GM12878 (cell line): Measurements from ENCODE around the gene HEBP1. TPM values are rescaled to one million over a fixed set of nuclear protein-coding genes. Genes with fewer than 3 reads are reported as not detected.

Experiments
- ATAC-seq: fragments of 200-7000 bp; cut with Tn5 transposase; 3 replicates; pipeline ENCODE4 v1.9.1; 2020; ENCODE audit warnings: mild to moderate bottlenecking, moderate library complexity
- BruUV-seq: library from RNA; stranded (reverse); fragments of 400-500 nt; replicated peaks from 2 replicates; lab custom pipeline; 2021; lab: Mats Ljungman, UMichigan
- CTCF ChIA-PET: fragments of 300-600 bp; sonication (Branson Sonifier 250); formaldehyde crosslinking; extraction: SDS; loops from one replicate; lab custom pipeline; 2021; ENCODE audit warnings: inconsistent platforms; lab: Yijun Ruan, JAX
- POLR2A ChIA-PET: fragments of 350-600 bp; formaldehyde crosslinking; extraction: SDS; loops from one replicate; lab custom pipeline; 2021; ENCODE audit warnings: inconsistent platforms; lab: Charles Lee
- RAD21 ChIA-PET: fragments of 300-600 bp; sonication (Branson Sonifier 250); formaldehyde crosslinking; loops from one replicate; lab custom pipeline; 2023; ENCODE audit warnings: antibody characterized with exemption; ENCODE audit not compliant: unreplicated experiment; lab: Charles Lee
- SMC1A ChIA-PET: fragments of 300-600 bp; sonication (Branson Sonifier 250); formaldehyde crosslinking; loops from one replicate; lab custom pipeline; 2023; ENCODE audit not compliant: unreplicated experiment, uncharacterized antibody; lab: Charles Lee
- DNase-seq: peaks from one replicate; pipeline ENCODE4 v3.0.0-alpha.2; 2011; ENCODE audit warnings: low read depth, low spot score
- FAIRE-seq: peaks from 3 replicates; lab custom pipeline; 2011; peaks lifted over from hg19 to GRCh38; lab: Jason Lieb, UNC
- H2AFZ ChIP-seq: 2 replicates; pipeline ENCODE4 v1.6.0; 2011; ENCODE audit warnings: low read depth, low read length, control low read depth; ENCODE audit not compliant: control insufficient read depth
- H3K27ac ChIP-seq: 2 replicates; pipeline ENCODE4 v1.5.1; 2011; ENCODE audit warnings: control low read depth; ENCODE audit not compliant: control insufficient read depth, insufficient read depth
- H3K27me3 ChIP-seq, 2 experiments: replicated peaks in 1 of 2; 2 replicates each; pipeline versions ENCODE4 v1.6.0 to v1.6.1; 2011; ENCODE audit warnings: low read length in 1 of 2; ENCODE audit not compliant: control insufficient read depth in 2 of 2, insufficient read depth in 2 of 2
- H3K36me3 ChIP-seq, 2 experiments: 2 replicates each; pipeline ENCODE4 v1.5.1; 2011; ENCODE audit warnings: low read length in 1 of 2; ENCODE audit not compliant: control insufficient read depth in 2 of 2, insufficient read depth in 2 of 2
- H3K4me1 ChIP-seq: 2 replicates; pipeline ENCODE4 v1.6.1; 2011; ENCODE audit warnings: mild to moderate bottlenecking, low read length, moderate library complexity, mixed read lengths; ENCODE audit not compliant: control insufficient read depth, insufficient read depth
- H3K4me2 ChIP-seq: 2 replicates; pipeline ENCODE4 v1.6.0; 2011; ENCODE audit warnings: control low read depth; ENCODE audit not compliant: control insufficient read depth, insufficient read depth
- H3K4me3 ChIP-seq: fragments of 200-600 bp; sonication (generic); 2 replicates; pipeline ENCODE4 v1.5.1; 2016
- H3K79me2 ChIP-seq: 2 replicates; pipeline ENCODE4 v1.6.0; 2011; ENCODE audit warnings: low read length; ENCODE audit not compliant: control insufficient read depth, insufficient read depth
- H3K9ac ChIP-seq: 2 replicates; pipeline ENCODE4 v1.8.0; 2011; ENCODE audit warnings: low read length, control low read depth, mixed read lengths; ENCODE audit not compliant: control insufficient read depth, insufficient read depth
- H3K9me3 ChIP-seq: replicated peaks from 3 replicates; pipeline ENCODE4 v1.5.1; 2011; ENCODE audit warnings: mild to moderate bottlenecking, low read length; ENCODE audit not compliant: control insufficient read depth, insufficient read depth
- H4K20me1 ChIP-seq: 2 replicates; pipeline ENCODE4 v1.6.0; 2011; ENCODE audit not compliant: control insufficient read depth, insufficient read depth
- NR2C2 ChIP-seq: IDR thresholded peaks from 2 replicates; pipeline ENCODE4 v1.6.1; 2011; ENCODE audit warnings: borderline replicate concordance, low read depth; ENCODE audit not compliant: control insufficient read depth, insufficient read length
- POLR2A ChIP-seq: IDR thresholded peaks from 2 replicates; pipeline ENCODE4 v1.6.1; 2011; ENCODE audit warnings: low read depth, mild to moderate bottlenecking, low read length
- POLR2AphosphoS2 ChIP-seq: IDR thresholded peaks from 2 replicates; pipeline ENCODE4 v1.6.1; 2011; ENCODE audit warnings: low read depth, mild to moderate bottlenecking, low read length, improper control_type of control experiment, moderate library complexity
- RB1 ChIP-seq: fragments of 450-650 bp; formaldehyde crosslinking; IDR thresholded peaks from 2 replicates; pipeline ENCODE4 v1.6.1; 2017; ENCODE audit warnings: mild to moderate bottlenecking, borderline replicate concordance
- WGBS: methylation state at CpG from one replicate; pipeline ENCODE4 v1.1.6; 2016; ENCODE audit warnings: low lambda C conversion rate; ENCODE audit not compliant: insufficient replicate concordance, insufficient coverage; ENCODE audit errors: missing lambda C conversion rate; 5-methylcytosine and 5-hydroxymethylcytosine counted together
- in situ Hi-C: fragments of 300-500 bp; cut with MboI; formaldehyde crosslinking; loops from 9 replicates; pipeline ENCODE4 v1.14.3; 2018; ENCODE audit warnings: mixed read lengths
- intact Hi-C: fragments of 100-400 bp; cut with micrococcal nuclease; formaldehyde crosslinking; loops from one replicate; pipeline ENCODE4 v1.14.2; 2022; ENCODE audit not compliant: unreplicated experiment
- polyA plus RNA-seq, 11 experiments: library from polyadenylated mRNA; depleted of rRNA in 4 of 11; unstranded in 6 of 11; stranded (reverse) in 5 of 11; fragments of >200 nt; fragmentation: Nextera tagmentation in 4 of 11; fragmentation: Illumina TruSeq in 1 of 11; extraction: Ambion mirVana in 4 of 11; extraction: Trizol in 1 of 11; gene quantifications; 1 replicate in 1 of 11; 2 replicates in 10 of 11; pipeline versions ENCODE4 v1.2.1 to v1.2.3, GENCODE V29; 2011 to 2016; ENCODE audit warnings: inconsistent platforms in 2 of 11, missing spikeins in 2 of 11, low read depth in 1 of 11
- total RNA-seq, 4 experiments: library from RNA; depleted of rRNA in 3 of 4; stranded (reverse); fragments of >200 nt in 3 of 4; fragmentation: Illumina TruSeq in 1 of 4; extraction: Trizol in 1 of 4; gene quantifications; 2 replicates each; pipeline versions ENCODE4 v1.2.1 to v1.2.3, GENCODE V29; 2013 to 2021
- TF ChIP-seq, protein P1 (sequence below): IDR thresholded peaks from 2 replicates; pipeline ENCODE4 v1.6.1; 2011; ENCODE audit warnings: low read depth, low read length, improper control_type of control experiment, borderline replicate concordance
- TF ChIP-seq, protein P2 (sequence below): fragments of 450-650 bp; IDR thresholded peaks from 2 replicates; pipeline ENCODE4 v1.6.1; 2016; ENCODE audit warnings: mild to moderate bottlenecking, moderate library complexity, borderline replicate concordance

Gene HEBP1
- total and polyA plus RNA-seq, 10 of the 15 experiments (the other 5 are each of a cell fraction or from before 2014, with no cell fraction given), result 0.07 to 0.32 (median 0.18) TPM; not detected in 5

DNA sequence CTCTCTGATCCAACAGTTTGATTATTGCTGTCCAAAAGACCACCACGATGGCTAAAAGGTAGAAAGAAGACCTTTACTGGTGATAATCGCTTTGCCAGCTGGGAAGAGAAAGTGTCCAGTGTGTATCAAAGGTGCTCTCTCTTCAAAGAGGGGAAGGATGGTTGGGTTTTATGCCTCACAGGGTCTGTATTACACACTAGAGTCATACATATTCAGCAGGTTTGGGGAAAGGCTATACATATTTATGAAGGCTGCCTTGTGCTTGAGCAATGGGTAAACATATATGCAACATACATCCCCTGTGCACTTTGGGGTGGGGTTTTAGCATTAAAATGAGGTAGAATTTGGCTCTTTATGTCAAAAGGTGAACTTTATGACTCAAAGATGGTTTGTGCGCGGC, 66.3 kb downstream of the HEBP1 start:
- DNase-seq (no peak), ATAC-seq (no peak), FAIRE-seq (no peak)
- Histone ChIP-seq H3K9ac (no peak overlapping the region), H3K4me2 (no peak overlapping the region), H3K79me2 (no peaks in the 10 kb centered on the region), H3K27me3 (peaks cover 0 to 1% of the 10 kb centered on the region in 2 experiments; a peak in 2 of 4 replicates), H3K36me3 (no peaks in the 10 kb centered on the region), H3K4me1 (no peaks in the 10 kb centered on the region), H2AFZ (no peak overlapping the region), H3K27ac (no peak overlapping the region), H4K20me1 (no peaks in the 10 kb centered on the region), H3K4me3 (no peak overlapping the region), H3K9me3 (no peaks in the 10 kb centered on the region)
- POLR2A ChIA-PET, result no interaction called here
- in situ Hi-C loops, result no loop called here
- 77% methylated on average over 4 of the region's 4 CpGs for WGBS
- RAD21 ChIA-PET, result interaction anchor here (1.0 kb wide), 1 partner anchor 17 kb away, joined by 3 read pairs; no protein-coding TSS in a partner anchor
- SMC1A ChIA-PET, result no interaction called here
- intact Hi-C loops, result no loop called here
- CTCF ChIA-PET, result no interaction called here
- no peak for TF ChIP-seq NR2C2
- no peak for TF ChIP-seq POLR2AphosphoS2
- no peak for TF ChIP-seq POLR2A
- no peak for TF ChIP-seq RB1
- TF ChIP-seq, protein P1, sequence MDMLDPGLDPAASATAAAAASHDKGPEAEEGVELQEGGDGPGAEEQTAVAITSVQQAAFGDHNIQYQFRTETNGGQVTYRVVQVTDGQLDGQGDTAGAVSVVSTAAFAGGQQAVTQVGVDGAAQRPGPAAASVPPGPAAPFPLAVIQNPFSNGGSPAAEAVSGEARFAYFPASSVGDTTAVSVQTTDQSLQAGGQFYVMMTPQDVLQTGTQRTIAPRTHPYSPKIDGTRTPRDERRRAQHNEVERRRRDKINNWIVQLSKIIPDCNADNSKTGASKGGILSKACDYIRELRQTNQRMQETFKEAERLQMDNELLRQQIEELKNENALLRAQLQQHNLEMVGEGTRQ, result no peak
- TF ChIP-seq, protein P2, sequence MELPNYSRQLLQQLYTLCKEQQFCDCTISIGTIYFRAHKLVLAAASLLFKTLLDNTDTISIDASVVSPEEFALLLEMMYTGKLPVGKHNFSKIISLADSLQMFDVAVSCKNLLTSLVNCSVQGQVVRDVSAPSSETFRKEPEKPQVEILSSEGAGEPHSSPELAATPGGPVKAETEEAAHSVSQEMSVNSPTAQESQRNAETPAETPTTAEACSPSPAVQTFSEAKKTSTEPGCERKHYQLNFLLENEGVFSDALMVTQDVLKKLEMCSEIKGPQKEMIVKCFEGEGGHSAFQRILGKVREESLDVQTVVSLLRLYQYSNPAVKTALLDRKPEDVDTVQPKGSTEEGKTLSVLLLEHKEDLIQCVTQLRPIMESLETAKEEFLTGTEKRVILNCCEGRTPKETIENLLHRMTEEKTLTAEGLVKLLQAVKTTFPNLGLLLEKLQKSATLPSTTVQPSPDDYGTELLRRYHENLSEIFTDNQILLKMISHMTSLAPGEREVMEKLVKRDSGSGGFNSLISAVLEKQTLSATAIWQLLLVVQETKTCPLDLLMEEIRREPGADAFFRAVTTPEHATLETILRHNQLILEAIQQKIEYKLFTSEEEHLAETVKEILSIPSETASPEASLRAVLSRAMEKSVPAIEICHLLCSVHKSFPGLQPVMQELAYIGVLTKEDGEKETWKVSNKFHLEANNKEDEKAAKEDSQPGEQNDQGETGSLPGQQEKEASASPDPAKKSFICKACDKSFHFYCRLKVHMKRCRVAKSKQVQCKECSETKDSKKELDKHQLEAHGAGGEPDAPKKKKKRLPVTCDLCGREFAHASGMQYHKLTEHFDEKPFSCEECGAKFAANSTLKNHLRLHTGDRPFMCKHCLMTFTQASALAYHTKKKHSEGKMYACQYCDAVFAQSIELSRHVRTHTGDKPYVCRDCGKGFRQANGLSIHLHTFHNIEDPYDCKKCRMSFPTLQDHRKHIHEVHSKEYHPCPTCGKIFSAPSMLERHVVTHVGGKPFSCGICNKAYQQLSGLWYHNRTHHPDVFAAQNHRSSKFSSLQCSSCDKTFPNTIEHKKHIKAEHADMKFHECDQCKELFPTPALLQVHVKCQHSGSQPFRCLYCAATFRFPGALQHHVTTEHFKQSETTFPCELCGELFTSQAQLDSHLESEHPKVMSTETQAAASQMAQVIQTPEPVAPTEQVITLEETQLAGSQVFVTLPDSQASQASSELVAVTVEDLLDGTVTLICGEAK, result no peak
- no TSS peak for BruUV-seq
